Measurements from ENCODE around the gene GRHL3.

GRCh38 chr1:24361811-24362210 lies 42.7 kb downstream of the GRHL3 start:
- TF ChIP-seq, protein P1, sequence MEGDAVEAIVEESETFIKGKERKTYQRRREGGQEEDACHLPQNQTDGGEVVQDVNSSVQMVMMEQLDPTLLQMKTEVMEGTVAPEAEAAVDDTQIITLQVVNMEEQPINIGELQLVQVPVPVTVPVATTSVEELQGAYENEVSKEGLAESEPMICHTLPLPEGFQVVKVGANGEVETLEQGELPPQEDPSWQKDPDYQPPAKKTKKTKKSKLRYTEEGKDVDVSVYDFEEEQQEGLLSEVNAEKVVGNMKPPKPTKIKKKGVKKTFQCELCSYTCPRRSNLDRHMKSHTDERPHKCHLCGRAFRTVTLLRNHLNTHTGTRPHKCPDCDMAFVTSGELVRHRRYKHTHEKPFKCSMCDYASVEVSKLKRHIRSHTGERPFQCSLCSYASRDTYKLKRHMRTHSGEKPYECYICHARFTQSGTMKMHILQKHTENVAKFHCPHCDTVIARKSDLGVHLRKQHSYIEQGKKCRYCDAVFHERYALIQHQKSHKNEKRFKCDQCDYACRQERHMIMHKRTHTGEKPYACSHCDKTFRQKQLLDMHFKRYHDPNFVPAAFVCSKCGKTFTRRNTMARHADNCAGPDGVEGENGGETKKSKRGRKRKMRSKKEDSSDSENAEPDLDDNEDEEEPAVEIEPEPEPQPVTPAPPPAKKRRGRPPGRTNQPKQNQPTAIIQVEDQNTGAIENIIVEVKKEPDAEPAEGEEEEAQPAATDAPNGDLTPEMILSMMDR (conservative IDR thresholded peaks at IDR 0.05): no peak
- no peak for TF ChIP-seq EZH2 (IDR thresholded peaks at IDR 0.05; ENCODE audit: low read depth)

All from PC-9 (cell line).